H9 (cell line): ENCODE data around the gene IQGAP2. TPM values are rescaled to one million over a fixed set of nuclear protein-coding genes. Genes with fewer than 3 reads are reported as not detected.

ENCODE experiments used
- DNase-seq: peaks from one replicate; pipeline ENCODE4 v3.0.0-alpha.2; 2017
- H2AFZ ChIP-seq: one replicate; pipeline ENCODE4 v1.6.1; 2013; ENCODE audit warnings: mild to moderate bottlenecking, low read length, control low read depth, moderate library complexity
- H2AK5ac ChIP-seq: 2 replicates; pipeline ENCODE4 v1.6.1; 2013; ENCODE audit warnings: low read length, control low read depth, mixed read lengths; ENCODE audit not compliant: insufficient read length
- H2BK120ac ChIP-seq: one replicate; pipeline ENCODE4 v1.6.1; 2013; ENCODE audit warnings: low read depth, mild to moderate bottlenecking, low read length, control low read depth, inconsistent platforms; ENCODE audit not compliant: poor library complexity, severe bottlenecking
- H2BK12ac ChIP-seq: 2 replicates; pipeline ENCODE4 v1.6.1; 2013; ENCODE audit warnings: low read length, control low read depth, mixed read lengths, low read depth; ENCODE audit not compliant: insufficient read length
- H2BK15ac ChIP-seq: 2 replicates; pipeline ENCODE4 v1.6.1; 2013; ENCODE audit warnings: low read depth, low read length, control low read depth
- H2BK20ac ChIP-seq: one replicate; pipeline ENCODE4 v1.6.1; 2013; ENCODE audit warnings: low read depth, mild to moderate bottlenecking, low read length, control low read depth, inconsistent platforms; ENCODE audit not compliant: poor library complexity, severe bottlenecking
- H2BK5ac ChIP-seq: 2 replicates; pipeline ENCODE4 v1.6.1; 2013; ENCODE audit warnings: low read length, control low read depth, mixed read lengths; ENCODE audit not compliant: insufficient read length
- H3K14ac ChIP-seq: 2 replicates; pipeline ENCODE4 v1.6.1; 2013; ENCODE audit warnings: low read length, control low read depth; ENCODE audit not compliant: insufficient read depth
- H3K18ac ChIP-seq: 2 replicates; pipeline ENCODE4 v1.6.1; 2013; ENCODE audit warnings: low read depth, mild to moderate bottlenecking, mixed read lengths, low read length, control low read depth; ENCODE audit not compliant: insufficient read length
- H3K23ac ChIP-seq: 2 replicates; pipeline ENCODE4 v1.6.1; 2013; ENCODE audit warnings: low read length, control low read depth, mixed read lengths, low read depth; ENCODE audit not compliant: insufficient read length
- H3K23me2 ChIP-seq: 2 replicates; pipeline ENCODE4 v1.6.1; 2013; ENCODE audit warnings: low read depth, mild to moderate bottlenecking, mixed read lengths, low read length, control low read depth; ENCODE audit not compliant: insufficient read length, poor library complexity, severe bottlenecking
- H3K27ac ChIP-seq: 2 replicates; pipeline ENCODE4 v1.5.1; 2013; ENCODE audit warnings: low read length, control low read depth, mixed read lengths, low read depth; ENCODE audit not compliant: insufficient read length
- H3K27me3 ChIP-seq: 2 replicates; pipeline ENCODE4 v1.6.1; 2013; ENCODE audit warnings: low read length, control low read depth, inconsistent platforms; ENCODE audit not compliant: insufficient read depth
- H3K4ac ChIP-seq: 2 replicates; pipeline ENCODE4 v1.6.1; 2013; ENCODE audit warnings: low read depth, mild to moderate bottlenecking, control low read depth, inconsistent platforms, low read length, moderate library complexity
- H3K4me1 ChIP-seq: 2 replicates; pipeline ENCODE4 v1.6.1; 2013; ENCODE audit warnings: low read length, control low read depth, inconsistent platforms; ENCODE audit not compliant: insufficient read depth
- H3K4me2 ChIP-seq: 2 replicates; pipeline ENCODE4 v1.6.1; 2013; ENCODE audit warnings: low read length, control low read depth, mixed read lengths; ENCODE audit not compliant: insufficient read length, insufficient read depth
- H3K56ac ChIP-seq: 2 replicates; pipeline ENCODE4 v1.6.1; 2013; ENCODE audit warnings: low read depth, mild to moderate bottlenecking, mixed read lengths, low read length, control low read depth; ENCODE audit not compliant: insufficient read length
- H3K79me1 ChIP-seq: 2 replicates; pipeline ENCODE4 v1.6.1; 2013; ENCODE audit warnings: low read depth, mild to moderate bottlenecking, moderate library complexity, low read length, control low read depth, inconsistent platforms; ENCODE audit not compliant: insufficient read depth, poor library complexity, severe bottlenecking
- H3K79me2 ChIP-seq: 2 replicates; pipeline ENCODE4 v1.6.1; 2013; ENCODE audit warnings: low read length, control low read depth, inconsistent platforms; ENCODE audit not compliant: insufficient read depth
- H3K9ac ChIP-seq: 2 replicates; pipeline ENCODE4 v1.6.1; 2013; ENCODE audit warnings: low read length, control low read depth, mixed read lengths; ENCODE audit not compliant: insufficient read length; ENCODE audit errors: extremely low read depth
- H3K9me3 ChIP-seq: one replicate; pipeline ENCODE4 v1.6.1; 2013; ENCODE audit warnings: low read depth, low read length, inconsistent platforms; ENCODE audit not compliant: control insufficient read depth
- H3T11ph ChIP-seq: one replicate; pipeline ENCODE4 v1.6.1; 2013; ENCODE audit warnings: mild to moderate bottlenecking, low read length, control low read depth, inconsistent platforms
- H4K20me1 ChIP-seq: one replicate; pipeline ENCODE4 v1.6.1; 2013; ENCODE audit not compliant: control insufficient read depth, insufficient read length, insufficient read depth
- H4K5ac ChIP-seq: 2 replicates; pipeline ENCODE4 v1.6.1; 2013; ENCODE audit warnings: low read depth, mild to moderate bottlenecking, mixed read lengths, low read length, control low read depth; ENCODE audit not compliant: insufficient read length
- H4K8ac ChIP-seq: replicated peaks from 2 replicates; pipeline ENCODE4 v1.6.1; 2013; ENCODE audit warnings: low read length, control low read depth, mixed read lengths, low read depth; ENCODE audit not compliant: insufficient read length
- H4K91ac ChIP-seq: 2 replicates; pipeline ENCODE4 v1.6.1; 2013; ENCODE audit warnings: low read depth, mild to moderate bottlenecking, moderate library complexity, mixed read lengths, low read length, control low read depth; ENCODE audit not compliant: insufficient read length
- H3K27ac Mint-ChIP-seq, 3 experiments: 2 replicates in 2 of 3; 3 replicates in 1 of 3; pipeline ENCODE4 v1.8.0; 2020 to 2021; ENCODE audit warnings: mixed read lengths in 3 of 3, mild to moderate bottlenecking in 1 of 3, moderate library complexity in 1 of 3
- H3K27me3 Mint-ChIP-seq: 2 replicates; pipeline ENCODE4 v1.8.0; 2021; ENCODE audit warnings: low read depth, mild to moderate bottlenecking, moderate library complexity, mixed read lengths
- H3K36me3 Mint-ChIP-seq, 3 experiments: 2 replicates in 2 of 3; 3 replicates in 1 of 3; pipeline ENCODE4 v1.8.0; 2020 to 2021; ENCODE audit warnings: low read depth in 3 of 3, mixed read lengths in 3 of 3; ENCODE audit not compliant: insufficient read depth in 1 of 3
- H3K4me1 Mint-ChIP-seq, 2 experiments: 2 replicates each; pipeline ENCODE4 v1.8.0; 2020; ENCODE audit warnings: mixed read lengths in 2 of 2
- H3K4me3 Mint-ChIP-seq, 2 experiments: 2 replicates in 1 of 2; 3 replicates in 1 of 2; pipeline ENCODE4 v1.8.0; 2020 to 2021; ENCODE audit warnings: mild to moderate bottlenecking in 2 of 2, mixed read lengths in 2 of 2, moderate library complexity in 1 of 2
- H3K9me3 Mint-ChIP-seq, 2 experiments: 2 replicates in 1 of 2; 3 replicates in 1 of 2; pipeline ENCODE4 v1.8.0; 2020; ENCODE audit warnings: mild to moderate bottlenecking in 2 of 2, mixed read lengths in 2 of 2, moderate library complexity in 1 of 2
- WGBS: extraction: QIAGEN DNeasy Blood & Tissue Kit; methylation state at CpG from one replicate; pipeline ENCODE4 v1.1.7; 2013; ENCODE audit warnings: missing lambda C conversion rate, low lambda C conversion rate, mixed read lengths; ENCODE audit not compliant: insufficient read length; ENCODE audit errors: extremely low coverage; 5-methylcytosine and 5-hydroxymethylcytosine counted together
- total RNA-seq: library from RNA; stranded (reverse); gene quantifications from 2 replicates; pipeline ENCODE4 v1.2.1, GENCODE V29; 2021
- TF ChIP-seq, protein P1 (sequence below): fragments of 200-600 bp; sonication (generic); conservative IDR thresholded peaks from 3 replicates; pipeline ENCODE4 v1.8.0; 2021; ENCODE audit warnings: antibody characterized with exemption, mild to moderate bottlenecking

IQGAP2 gene
- total RNA-seq, 1 experiment from 2014 or later = 22.5 TPM

DNA sequence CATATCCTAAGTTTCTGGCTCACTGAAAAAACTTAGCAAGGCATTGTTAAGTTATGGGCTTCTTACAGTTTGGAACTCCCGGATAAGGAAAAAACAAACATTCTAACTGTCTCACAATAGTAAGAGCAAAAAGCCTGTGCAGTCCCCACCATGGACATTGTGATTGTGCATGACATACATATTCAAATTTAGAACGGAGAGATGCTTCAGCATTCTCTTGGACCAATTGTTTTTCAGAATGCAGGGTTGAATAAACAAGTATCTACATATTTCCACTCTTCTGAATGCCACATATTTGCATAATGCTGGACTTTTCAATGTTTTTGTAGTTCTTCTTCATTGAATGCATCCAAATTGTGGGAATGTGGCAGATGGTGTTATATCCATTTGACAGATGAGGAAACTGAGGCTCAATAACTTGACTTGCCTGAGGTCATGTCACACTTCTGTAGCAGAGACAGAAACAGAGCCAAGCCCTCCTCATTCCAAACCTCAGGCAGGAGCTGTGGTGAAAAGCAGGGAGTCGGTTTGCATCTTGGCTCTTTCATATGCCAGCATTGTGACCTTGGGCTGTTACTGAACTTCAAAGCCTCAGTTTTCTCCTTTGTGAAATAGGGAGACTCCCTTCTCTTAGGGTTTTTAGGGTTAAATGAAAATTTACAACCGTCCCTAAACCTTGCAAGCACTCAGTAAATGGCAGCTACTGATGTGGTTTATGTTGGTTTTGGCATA is 95.1 kb downstream of the IQGAP2 start:
- H3K18ac ChIP-seq = no peak overlapping the region
- H2BK12ac ChIP-seq = no peak overlapping the region
- DNase-seq = no peak
- peaks cover 64 to 66% of the 10 kb centered on the region in 2 experiments for H3K4me1 Mint-ChIP-seq
- H4K20me1 ChIP-seq = no peaks in the 10 kb centered on the region
- H3T11ph ChIP-seq = no peak overlapping the region
- H3K56ac ChIP-seq = no peak overlapping the region
- H3K36me3 Mint-ChIP-seq = no peaks in the 10 kb centered on the region; a peak in 2 of 7 replicates
- H2BK20ac ChIP-seq = no peak overlapping the region
- H4K91ac ChIP-seq = no peak overlapping the region
- no peak overlapping the region for H3K27ac ChIP-seq
- no peak overlapping the region for H3K14ac ChIP-seq
- no peak overlapping the region for H3K4me2 ChIP-seq
- H3K27me3 ChIP-seq = no peaks in the 10 kb centered on the region
- peaks cover 6% of the 10 kb centered on the region; the same call in 1 of the 2 replicates for H3K79me2 ChIP-seq
- no peaks in the 10 kb centered on the region for H3K79me1 ChIP-seq
- no peak overlapping the region for H2AK5ac ChIP-seq
- no peak overlapping the region for H3K23ac ChIP-seq
- H3K9ac ChIP-seq = no peak overlapping the region
- H3K9me3 Mint-ChIP-seq = no peaks in the 10 kb centered on the region; a peak in 1 of 5 replicates
- H3K4ac ChIP-seq = no peak overlapping the region
- H3K4me3 Mint-ChIP-seq = no peak overlapping the region
- peaks cover 2% of the 10 kb centered on the region for H3K27me3 Mint-ChIP-seq
- H3K9me3 ChIP-seq = no peaks in the 10 kb centered on the region
- H2AFZ ChIP-seq = no peak overlapping the region
- no CpG with 5 or more reads among the region's 4 CpGs for WGBS
- H4K5ac ChIP-seq = no peak overlapping the region
- H3K27ac Mint-ChIP-seq = peak overlapping the region in 1 of 3 experiments; percentile 73; a peak in 2 of 7 replicates
- H2BK120ac ChIP-seq = no peak overlapping the region
- TF ChIP-seq, protein P1, sequence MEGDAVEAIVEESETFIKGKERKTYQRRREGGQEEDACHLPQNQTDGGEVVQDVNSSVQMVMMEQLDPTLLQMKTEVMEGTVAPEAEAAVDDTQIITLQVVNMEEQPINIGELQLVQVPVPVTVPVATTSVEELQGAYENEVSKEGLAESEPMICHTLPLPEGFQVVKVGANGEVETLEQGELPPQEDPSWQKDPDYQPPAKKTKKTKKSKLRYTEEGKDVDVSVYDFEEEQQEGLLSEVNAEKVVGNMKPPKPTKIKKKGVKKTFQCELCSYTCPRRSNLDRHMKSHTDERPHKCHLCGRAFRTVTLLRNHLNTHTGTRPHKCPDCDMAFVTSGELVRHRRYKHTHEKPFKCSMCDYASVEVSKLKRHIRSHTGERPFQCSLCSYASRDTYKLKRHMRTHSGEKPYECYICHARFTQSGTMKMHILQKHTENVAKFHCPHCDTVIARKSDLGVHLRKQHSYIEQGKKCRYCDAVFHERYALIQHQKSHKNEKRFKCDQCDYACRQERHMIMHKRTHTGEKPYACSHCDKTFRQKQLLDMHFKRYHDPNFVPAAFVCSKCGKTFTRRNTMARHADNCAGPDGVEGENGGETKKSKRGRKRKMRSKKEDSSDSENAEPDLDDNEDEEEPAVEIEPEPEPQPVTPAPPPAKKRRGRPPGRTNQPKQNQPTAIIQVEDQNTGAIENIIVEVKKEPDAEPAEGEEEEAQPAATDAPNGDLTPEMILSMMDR = no peak
- no peak overlapping the region for H4K8ac ChIP-seq
- H2BK5ac ChIP-seq = no peak overlapping the region
- H3K4me1 ChIP-seq = peaks cover 25% of the 10 kb centered on the region; the same call in 1 of the 2 replicates
- H2BK15ac ChIP-seq = no peak overlapping the region
- no peaks in the 10 kb centered on the region for H3K23me2 ChIP-seq
